Activated CD8-positive, alpha-beta memory T cell treated with anti-CD3 and anti-CD28 coated beads, Interleukin-2, amount 50 U/mL, for 4 hours (primary cell): ENCODE measurements around the gene BZW2.

Experiments used
- DNase-seq: peaks from one replicate; pipeline ENCODE4 v3.0.0-alpha.2; 2020

BZW2 gene

GRCh38 chr7:16645593-16646471 is at the start of gene BZW2, which contains the start of gene ANKMY2:
TSS of gene BZW2 (plus strand) at chr7:16646181. CDS start at chr7:16665444, 19,263 bp downstream.
TSS of gene ANKMY2 (minus strand) at chr7:16645754. CDS start at chr7:16645573, 181 bp downstream.
- DNase-seq, result peak; percentile 90

DNA sequence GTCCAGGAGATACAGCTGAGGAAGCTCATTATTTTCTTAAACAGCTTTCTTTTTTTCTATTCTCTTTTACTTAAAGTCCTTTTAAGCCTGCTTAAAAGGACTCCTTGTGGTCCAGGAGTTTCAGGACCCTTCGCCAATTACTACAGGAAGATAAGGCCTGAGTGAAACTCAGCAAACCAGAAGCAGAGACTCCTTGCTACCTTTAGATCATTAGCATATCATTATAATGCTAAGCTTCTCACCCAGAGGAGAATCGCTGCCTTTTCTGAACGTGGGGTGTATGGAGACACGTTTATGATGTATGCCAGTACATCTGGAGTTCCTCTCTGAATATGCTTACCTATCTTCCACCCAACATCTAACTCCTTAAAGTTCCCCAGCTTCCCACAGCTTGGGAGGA is 48.0 kb upstream of the BZW2 start:
- no peak for DNase-seq

- no peak for DNase-seq
Measured at GRCh38 chr7:16599860-16600259, 46.1 kb upstream of the BZW2 start.

- DNase-seq, result no peak
Measured at GRCh38 chr7:16603633-16604032, 42.3 kb upstream of the BZW2 start.

DNA sequence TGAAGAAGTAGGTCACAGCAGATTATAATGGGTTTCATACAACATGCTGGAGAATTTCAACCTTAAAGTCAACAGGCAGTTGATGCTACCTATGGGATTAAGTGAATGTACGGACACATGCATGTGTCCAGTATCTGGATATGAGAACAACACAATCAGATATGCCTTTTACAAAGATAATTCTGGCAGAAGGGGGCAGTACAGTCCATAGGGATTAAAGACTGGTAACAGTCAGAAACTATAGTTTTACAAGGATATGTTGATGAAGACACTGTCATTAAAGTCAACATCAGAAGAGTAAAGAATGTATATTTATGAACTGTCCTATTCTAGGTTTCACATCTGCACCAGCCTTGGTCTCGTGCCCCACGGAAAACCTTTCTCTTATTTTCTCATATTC is 41.9 kb upstream of the BZW2 start:
- no peak for DNase-seq

DNA sequence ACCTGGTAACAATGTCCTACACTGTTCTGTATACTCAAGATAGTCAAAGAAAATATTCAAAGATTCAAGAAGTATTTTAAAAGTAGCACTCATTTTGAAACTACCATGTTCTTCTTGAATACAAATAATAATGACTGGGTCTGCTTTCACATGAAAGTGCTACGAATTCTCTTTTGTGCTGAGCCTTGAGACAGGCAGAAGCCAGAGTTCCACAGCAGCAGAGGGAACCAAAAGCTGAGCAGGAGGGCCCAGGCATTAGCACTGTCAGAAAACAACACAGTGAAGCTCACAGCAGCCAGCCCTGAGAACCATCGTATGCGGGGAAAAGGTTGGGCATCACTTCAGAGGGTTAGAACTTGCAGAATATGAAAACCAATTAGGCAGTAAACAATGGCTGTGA is 39.3 kb upstream of the BZW2 start:
- DNase-seq, result no peak

GRCh38 chr7:16609842-16610450 is 36.0 kb upstream of the BZW2 start:
- DNase-seq, result no peak

- no peak for DNase-seq
Measured at GRCh38 chr7:16611711-16612110, 34.3 kb upstream of the BZW2 start.

DNA sequence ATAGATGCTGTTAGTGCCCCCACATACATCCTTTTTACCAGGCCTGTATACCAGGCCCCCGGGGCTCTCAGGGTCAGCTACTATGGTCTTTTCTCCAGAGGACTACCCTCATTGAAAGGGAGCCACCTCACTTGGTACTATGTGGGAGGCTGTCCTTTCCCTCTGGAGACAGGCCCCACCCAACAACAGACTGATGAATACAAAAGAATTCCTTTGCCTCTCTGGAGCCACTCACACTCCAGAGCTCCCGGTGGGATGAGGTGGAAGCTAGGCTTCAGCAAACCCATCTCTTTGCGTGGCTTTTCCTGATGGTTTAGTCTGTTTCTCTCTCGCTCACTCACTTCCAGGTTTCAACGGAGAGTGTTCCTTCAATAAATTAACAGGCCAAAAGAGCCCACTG is 30.8 kb upstream of the BZW2 start:
- no peak for DNase-seq

DNA sequence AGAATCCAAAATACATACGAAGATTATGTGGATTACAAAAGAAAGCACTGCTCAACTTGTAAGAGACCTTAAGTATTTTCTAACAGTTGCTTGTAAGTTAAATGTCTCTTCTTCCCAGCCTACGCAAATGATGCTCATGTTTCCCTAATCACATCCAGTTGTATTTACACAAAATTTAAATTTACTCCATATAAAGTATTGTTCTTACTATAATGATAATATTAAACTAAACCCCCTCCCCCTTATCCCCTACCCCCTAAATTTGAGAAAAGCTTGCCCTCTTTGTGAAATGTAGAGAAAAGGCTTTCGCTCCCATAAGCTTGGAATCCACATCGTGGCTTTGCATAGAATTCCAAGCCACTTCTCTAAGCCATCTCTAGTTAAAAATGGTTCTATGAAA is 29.9 kb upstream of the BZW2 start:
- DNase-seq, result no peak

DNA sequence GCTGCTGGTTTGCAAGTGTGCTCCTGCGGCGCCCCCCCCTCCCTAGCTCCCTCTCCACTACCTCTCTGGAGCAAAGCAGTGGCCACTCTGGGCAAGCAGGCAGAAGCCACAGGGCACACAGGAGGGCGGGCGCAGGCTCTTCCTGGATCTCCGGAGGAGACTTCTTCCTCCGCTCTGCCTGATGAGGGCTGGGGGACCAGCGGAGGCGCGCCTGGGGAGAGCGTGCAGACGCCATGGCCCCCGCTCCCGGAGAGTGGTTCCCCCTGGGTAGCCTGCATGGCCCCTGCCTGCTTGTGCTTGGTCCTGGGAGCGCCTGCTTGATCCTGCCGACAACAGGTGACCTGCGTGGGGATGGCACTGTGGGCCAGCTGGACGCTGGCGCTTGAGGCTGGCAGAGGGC is 29.4 kb upstream of the BZW2 start:
- DNase-seq, result no peak

DNA sequence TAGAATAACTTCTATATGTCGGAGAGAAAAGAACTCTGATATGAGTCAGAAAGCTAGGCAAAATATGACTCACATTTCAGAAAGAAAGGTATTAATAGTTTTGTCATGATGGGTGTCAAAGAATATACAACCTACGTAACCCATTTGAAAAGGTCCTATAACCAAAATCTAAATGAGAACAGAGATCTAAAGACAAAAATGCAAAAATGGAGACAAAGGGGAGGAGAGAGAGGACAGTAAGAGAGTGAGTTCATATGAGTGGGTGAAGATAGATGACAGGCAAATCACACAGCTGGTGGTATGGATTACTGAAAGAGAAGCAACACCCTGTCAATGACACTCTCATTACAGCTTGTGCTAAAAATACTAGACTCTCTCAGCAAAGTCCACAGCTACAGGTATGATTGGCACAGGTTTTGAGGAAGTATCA is 26.0 kb upstream of the BZW2 start:
- no peak for DNase-seq

DNA sequence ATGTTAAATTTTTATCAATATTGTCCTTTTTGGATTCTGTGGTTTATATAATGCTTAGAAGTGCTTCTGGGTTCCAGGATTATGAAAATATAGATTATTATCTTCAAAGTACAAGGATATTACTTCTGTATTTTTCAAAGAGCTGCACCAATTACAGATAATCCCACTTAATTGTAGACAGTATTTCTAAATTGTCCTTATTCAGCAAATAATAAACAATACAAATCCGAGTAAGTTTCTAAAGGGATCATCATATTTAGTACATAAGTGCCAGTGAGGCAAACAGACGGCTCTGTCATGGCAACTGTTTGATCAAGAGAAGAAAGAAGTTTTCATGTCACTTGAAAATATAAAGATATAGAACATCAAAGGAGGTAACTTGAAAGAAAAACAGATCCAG is 19.6 kb upstream of the BZW2 start:
- DNase-seq, result no peak

GRCh38 chr7:16627236-16627635 is 18.7 kb upstream of the BZW2 start:
- no peak for DNase-seq

GRCh38 chr7:16630654-16631053 is 15.3 kb upstream of the BZW2 start:
- no peak for DNase-seq

- DNase-seq, result no peak
Measured at GRCh38 chr7:16634271-16634738, 11.7 kb upstream of the BZW2 start.

DNA sequence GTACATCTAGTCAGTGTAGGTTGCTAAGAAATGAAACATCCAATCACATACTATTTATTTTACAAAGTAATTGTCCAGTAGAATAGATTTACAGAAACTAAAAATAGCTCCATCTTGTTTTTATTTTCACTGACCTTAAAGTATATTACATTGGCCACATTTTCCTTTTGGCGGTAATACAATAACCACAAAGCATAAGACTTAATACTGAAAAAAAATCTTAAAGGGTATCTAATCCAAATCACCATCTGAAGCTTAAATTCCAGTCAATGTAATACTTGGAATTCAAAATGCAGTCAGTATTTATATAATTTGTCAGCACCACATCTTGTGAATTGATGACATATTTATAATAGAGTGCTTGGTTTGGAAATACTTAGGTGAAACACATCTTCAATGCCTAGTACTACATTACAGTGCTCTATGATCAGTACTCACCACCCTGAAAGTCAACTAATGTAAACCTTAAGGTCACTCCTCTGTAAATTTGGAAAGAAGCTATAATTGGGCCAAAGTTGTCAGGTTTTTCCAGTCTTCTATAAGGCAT is 9.4 kb upstream of the BZW2 start:
- DNase-seq, result no peak

GRCh38 chr7:16637379-16637778 is 8.6 kb upstream of the BZW2 start:
- DNase-seq, result no peak

DNA sequence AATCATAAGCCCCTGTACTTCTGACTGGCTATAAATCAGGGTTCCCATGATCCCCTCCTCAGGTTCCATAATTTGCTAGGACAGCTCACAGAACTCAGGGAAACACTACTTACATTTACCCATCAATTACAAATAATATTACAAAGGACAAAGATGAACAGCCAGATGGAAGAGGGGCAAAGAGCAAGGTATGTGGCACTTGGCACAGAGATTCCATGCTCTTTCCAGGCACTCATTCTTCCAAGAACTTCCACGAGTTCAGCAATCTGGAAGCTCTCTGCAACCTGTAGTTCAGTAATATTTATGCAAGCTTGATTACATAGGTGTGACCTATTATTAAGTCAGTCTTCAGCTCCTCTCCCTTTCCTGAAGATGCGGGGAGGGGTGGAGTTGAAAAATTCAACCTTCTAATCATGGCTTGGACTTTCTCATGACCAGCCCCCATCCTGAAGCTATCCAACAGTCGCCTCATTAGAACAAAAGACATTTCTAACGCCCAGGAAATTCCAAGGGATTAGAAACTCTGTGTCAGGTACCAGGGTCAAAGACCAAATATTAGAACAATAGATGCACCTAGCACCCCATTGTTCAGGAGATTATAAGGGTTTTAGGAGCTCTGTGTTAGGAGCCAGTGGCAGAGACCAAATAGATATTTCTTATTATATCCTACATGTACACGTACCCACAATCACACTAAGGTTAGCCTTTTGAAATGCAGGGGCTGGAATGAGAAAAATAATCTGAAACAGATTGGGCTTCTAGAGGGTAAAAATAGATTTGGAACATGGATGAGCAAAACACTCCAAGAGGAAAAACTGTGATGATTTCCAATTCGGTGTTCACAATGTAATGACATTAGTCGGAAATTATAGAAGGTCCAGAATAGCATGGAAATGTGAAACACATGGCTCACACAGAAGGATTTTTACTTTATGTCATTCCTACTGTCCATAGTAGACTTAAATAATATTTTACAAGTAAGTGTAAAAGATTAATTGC is 7.4 kb upstream of the BZW2 start:
- DNase-seq, result no peak

- DNase-seq, result no peak
Measured at GRCh38 chr7:16644157-16644556, 1.8 kb upstream of the BZW2 start.

- DNase-seq, result peak; percentile 56
Measured at GRCh38 chr7:16644636-16645592, 1.1 kb upstream of the BZW2 start.
